Measurements from ENCODE around the gene LPAR3.

LPAR3 gene

DNA sequence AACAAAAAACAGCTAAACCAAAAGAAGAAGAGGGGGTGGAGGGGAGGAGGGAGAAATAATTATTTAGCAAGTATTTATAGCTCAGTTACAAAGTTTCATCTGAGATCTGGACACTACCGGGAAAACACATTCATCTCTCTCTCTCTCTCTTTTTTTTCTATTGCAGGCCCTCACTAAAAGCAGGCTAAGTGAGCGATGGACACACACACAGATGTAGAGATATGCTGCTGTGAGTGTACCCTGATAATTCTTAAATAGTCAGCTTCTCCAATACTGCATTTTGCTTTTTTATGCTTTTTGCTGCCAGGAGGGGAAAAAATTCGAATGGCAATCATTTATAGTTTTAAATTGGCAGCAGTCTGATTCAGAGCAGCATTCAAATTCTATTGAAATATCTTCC is 65.0 kb downstream of the LPAR3 start:
- no peak for DNase-seq (ENCODE audit: low spot score)

DNA sequence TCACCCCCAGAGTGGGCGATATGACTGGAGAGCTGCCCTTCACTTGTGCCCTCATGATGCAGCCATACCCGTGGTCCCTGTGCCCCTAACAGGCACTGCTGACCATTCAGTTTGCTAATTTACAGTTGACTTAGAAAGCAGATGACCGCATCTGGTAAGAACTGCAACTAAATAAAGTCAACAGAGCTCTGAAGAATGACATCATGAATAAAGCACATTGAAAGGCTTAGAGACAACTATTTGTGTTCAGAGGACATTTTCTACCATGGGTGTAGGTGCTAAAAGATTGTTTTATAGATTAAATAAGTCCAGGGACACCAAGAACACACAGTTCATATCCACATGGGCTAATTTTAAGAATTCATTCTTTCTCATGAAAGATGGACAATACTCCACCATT is 65.5 kb downstream of the LPAR3 start:
- DNase-seq (ENCODE audit: low spot score): no peak

DNA sequence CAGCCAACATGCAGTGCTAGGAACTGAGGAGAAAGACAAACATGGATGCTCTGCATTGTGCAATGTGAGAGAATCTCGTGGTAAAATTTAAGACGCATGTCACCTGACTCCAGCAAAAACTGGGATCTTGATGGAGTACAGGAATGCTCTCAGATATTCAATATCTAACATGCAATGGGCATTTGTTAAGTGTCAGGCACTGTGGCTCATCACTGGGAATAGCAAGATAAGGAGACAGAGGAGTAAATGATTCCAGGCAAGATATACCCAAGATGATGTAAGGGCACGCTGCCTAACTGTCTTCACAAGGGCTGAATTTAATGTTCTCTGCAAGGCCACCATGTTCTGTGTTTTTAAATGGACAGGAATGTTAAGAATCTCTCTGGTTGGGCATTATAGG is 67.8 kb downstream of the LPAR3 start:
- DNase-seq (ENCODE audit: low spot score): no peak

DNA sequence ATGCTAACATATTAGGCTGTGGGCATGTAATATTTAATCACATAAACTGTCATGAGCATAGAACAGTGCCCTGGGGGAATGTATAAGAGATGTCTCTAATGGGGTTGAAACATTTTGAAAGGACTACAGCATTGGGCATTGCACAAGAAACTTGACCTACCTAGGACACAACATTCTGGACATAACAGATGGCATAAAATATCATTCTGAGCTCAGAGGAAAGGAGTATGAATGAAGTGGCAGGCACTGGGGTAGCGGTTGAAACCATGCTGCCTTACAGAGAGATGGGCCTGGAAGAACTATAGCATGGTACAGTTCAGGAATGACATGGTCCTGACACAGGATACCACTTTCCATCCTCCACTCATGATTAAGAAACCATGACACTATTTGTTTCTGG is 69.0 kb downstream of the LPAR3 start:
- no peak for DNase-seq (ENCODE audit: low spot score)

DNA sequence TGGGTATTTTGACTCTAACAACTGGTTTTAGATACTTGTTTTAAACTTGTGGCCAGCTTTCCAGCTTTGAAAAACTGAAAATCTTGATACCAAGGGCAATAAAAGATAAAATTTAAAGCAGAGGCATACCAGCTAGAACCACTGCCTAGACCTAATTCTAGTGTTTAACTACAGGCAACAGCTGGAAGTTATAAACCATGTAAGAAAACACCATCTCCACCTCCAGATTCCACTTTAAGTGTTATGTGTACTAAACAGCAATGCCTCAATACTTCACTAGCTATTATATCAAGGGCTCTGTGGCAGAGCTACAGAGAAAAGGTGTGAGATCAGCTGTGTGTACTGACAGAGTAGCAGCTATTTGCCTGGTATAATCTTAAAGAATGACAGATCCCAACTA is 69.5 kb downstream of the LPAR3 start:
- DNase-seq (ENCODE audit: low spot score): no peak

DNA sequence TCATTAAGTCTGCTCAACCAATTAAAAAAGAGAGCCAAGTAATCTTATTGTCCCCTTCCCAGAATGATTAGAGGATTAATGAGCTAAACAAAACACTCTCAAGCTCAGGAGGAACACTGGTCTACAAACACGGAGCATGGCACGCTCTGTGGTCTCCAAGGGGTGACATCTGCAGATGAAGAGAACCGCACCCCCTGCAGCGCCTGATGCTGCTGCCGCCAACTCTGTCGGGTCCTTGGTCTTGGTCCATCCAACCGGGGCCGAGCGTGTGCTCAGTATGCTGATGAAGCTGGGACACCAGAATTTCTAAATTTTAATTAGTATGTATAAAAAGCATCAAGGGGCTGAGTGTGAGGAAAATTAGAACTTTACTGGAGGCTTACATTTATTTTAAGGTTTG is 82.7 kb downstream of the LPAR3 start:
- DNase-seq (ENCODE audit: low spot score): no peak

DNA sequence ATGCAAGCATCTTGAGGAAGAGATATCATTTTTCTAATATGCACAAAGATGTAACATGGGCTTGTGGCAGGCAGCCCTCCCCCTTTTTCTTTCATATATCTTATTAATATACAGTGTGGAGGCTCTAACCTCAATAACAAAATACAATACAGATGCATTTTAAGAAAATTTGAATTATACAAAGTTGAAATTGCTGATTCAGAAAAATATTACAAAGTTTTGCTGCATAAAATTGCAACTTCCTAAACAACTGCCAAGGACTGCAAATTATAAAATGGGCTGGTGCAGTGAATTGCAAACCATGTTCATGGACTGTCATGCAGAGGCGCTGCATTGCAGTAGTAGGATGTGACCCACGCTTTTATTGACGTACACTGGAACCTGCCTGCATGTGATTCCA is 84.0 kb downstream of the LPAR3 start:
- DNase-seq (ENCODE audit: low spot score): no peak

DNA sequence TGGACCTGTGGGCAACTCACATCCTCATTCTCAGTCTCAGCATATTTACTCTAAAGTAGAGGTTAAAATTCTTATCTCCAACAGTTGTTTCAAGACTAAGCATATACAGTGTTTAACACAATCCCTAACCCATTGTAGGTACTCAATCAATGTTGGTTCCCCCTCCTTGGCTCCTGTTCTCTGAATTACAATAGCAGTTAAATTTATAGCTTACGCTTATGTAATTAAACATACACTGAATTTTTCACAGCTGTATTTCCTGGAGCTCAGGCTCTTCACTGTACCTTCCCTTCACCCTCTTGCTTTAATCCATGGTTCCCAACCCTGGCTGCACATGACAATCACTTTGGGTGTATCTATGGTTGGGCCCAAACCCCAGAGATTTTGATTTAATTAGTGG is 89.4 kb downstream of the LPAR3 start:
- DNase-seq (ENCODE audit: low spot score): no peak

DNA sequence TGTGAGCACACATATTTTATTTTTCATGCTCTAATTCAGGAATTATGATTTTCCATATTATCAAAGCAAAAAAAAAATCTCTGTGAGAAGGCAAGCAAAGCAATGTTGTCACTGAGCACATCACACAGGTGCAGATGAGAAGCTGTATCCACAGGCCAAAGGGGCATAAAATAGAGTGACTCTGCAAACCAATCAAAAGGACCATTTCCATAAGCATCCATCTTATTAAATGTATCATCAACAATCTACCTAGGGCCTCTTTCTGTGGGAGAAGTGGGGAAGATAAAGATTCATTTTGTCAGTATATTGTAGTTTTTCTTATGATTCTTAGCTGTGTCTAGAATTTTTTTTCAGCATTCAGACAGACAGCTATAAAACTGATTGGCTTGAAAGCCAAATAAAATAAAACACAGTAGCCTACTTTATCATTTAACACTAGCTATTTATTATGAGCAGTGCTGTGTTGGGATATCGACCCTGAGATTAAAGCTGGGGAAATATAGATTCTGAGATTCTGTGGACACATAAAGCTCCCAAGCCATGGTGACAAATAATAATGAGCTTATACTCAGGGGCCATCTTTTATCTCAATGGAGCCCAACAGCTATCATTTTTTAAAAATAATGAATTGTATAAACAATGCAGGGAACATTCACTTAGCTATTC is 90.3 kb downstream of the LPAR3 start:
- DNase-seq (ENCODE audit: low spot score): no peak

DNA sequence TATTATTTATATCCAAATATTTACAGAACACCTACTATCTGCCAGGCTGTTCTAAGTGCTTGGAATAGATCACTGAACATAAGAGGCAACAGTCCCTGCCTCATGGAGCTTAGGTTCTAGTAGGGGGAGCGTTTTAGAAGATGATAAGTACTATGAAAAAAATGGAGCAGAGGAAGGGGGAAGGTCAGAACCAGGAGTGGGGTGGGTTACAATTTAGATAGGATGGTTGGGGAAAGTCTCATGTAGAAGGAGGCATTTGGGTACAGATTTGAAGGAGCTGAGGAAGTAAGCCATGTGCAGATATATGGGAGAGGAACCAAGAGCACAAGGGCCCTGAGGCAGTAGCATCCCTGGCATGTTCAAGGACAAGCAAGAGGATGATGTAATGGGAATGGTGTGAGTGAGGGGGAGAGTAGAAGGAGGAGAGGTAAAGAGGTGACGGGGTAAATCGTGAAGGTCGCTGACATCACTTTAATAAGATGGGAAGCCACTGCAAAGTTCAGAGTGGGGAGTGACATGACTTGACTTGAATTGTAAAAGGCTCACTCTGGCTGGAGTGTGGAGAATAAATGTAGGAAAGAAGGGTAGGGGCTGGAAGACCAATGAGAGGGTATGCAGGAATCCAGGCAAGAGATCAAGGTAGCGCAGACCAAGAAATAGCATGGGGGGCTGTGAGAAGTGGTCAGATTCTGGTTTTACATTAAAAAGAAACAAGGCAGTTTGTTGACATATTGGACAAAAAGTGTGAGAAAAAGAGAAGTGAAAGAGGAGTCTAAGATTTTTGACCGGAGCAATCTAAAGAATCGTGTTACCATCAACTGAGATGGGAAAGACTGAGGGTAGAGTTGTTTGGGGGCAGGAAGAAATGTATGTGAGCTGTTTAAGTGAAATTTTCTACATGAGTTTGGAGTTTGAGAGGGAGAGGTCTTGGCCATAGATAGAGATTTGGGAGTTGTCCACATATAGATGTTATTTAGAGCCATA is 92.6 kb downstream of the LPAR3 start:
- no peak for DNase-seq (ENCODE audit: low spot score)

DNA sequence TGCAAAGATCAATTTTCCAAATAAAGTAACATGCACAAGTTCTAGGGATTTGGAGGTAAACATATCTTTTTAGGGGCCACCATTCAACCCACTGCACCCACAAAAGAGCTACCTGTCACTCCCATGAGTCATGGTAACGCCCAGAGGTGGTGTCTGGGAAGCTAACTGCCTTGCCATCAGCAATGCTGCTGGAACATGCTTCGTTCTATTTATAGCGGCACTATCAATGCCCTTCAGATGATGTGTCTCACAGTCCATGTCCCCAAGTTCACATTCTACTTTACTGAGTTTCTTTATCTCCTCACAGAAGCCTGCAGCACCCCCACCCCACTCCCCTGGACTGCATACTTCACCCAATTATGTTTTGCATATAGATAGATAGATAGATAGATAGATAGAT is 95.4 kb downstream of the LPAR3 start:
- DNase-seq (ENCODE audit: low spot score): no peak

DNA sequence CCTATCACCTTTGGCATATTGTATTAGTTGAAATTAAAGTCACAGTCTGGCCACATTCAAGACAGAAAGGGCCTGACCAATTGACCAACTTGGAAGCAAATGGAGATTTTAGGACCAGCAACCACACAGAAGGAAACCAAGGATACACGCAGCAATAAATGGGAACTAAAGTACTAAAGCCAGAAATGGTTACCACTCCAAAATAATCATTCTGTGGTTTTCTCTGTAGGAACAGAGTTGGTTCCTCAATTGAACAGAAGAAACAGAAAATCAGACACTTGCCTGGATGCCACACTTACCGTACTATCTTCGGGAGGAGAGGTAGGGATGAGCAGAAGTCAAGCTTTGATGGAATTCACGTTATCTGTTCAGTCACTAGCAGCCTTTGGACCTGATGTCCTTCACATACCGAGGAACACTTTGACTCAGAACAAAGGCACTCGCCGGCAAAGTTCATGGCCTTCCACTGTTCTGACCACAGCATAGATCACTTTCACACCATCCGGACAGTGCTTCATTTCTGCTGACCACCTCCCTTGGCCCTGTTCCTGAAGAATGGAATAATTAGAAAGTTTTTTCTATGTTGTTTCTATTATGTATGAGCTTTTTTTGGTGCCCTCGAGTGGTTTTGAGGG is 96.9 kb downstream of the LPAR3 start:
- no peak for DNase-seq (ENCODE audit: low spot score)

DNA sequence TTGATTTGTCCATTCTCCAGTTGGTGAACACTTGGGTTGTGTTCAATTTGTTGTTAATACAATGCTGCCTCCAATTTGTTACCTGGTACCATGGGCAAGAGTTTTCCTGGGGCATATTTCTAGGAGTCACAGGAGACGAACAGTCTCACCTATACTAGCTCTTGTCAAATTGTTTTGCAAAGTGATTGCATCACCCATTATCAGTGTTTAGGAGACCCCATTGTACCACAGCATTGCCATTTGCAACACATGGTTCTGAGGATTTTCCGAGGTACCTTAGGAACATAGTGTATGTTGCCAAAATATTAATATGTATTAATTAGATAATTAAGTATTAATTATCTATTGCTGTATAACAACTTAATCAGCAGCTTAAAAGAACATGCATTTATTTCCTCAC is 97.8 kb downstream of the LPAR3 start:
- DNase-seq (ENCODE audit: low spot score): no peak

DNA sequence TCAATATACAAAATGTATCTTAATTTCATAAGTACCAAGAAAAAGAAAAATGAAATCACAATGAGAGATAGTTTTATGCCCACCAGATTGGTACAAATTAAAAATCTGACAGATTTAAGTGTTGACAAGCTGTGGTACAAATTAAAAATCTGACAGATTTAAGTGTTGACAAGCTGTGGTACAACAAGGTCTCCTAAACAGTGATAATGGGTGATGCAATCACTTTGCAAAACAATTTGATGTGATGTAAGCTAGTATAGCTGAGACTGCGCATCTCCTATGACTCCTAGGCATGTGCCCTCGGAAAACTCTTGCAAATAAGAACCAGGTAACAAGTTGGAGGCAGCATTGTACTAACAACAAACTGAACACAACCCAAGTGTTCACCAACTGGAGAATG is 100.6 kb downstream of the LPAR3 start:
- DNase-seq (ENCODE audit: low spot score): no peak

DNA sequence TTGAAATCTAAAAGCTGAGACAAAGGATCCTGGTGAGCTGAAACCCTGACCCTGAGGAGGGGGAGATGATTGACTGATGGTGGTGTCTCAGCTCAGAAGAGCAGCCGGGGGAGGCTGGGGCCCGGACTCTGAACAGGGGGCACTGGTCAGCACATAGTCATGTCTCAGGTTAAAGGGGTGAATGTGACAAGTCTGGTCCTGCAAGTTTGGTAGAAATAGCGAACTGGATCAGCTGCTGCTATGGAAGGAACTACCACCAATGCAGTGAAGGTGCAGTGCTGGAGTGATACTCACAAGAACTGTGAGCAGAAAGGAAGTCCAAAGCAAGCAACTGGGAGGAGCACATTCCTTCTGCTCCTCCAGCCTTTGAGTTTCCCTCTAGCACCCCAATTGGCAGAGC is 104.0 kb downstream of the LPAR3 start:
- no peak for DNase-seq (ENCODE audit: low spot score)

DNA sequence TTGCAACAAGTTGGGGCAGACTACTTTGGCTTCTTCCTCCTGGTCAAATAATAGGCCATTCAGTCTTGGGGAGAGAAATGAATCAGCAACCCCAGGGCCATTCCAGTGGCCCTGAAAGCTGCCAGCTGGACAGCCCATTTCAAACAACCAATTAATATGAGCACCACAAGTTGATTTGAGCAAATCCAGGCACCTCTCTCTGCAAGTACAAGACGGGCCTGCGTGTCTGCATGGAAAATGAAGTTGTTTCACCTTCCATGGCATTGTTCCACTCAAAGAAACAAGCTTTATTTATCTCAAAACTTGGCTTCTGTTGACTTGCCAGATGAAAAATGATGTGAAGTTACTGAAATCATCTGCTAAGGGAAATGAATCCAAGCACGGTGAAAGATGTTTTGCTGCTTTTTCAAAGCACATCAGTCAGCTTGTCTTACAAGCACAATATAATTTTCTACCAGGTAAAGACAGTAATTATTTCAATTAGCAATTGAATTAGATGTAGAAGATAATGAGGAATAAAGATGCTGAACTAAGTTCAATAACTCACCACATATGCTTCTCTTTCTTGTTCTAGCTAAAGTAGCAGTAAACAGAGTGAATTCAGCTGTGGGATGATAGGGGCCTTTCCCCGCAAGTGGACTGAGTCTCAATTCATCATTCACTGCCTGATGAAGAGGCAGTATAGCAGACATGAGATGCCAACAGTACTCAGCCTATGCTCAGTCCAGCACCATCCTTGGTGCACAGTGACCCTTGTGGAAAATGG is 107.6 kb downstream of the LPAR3 start:
- no peak for DNase-seq (ENCODE audit: low spot score)

DNA sequence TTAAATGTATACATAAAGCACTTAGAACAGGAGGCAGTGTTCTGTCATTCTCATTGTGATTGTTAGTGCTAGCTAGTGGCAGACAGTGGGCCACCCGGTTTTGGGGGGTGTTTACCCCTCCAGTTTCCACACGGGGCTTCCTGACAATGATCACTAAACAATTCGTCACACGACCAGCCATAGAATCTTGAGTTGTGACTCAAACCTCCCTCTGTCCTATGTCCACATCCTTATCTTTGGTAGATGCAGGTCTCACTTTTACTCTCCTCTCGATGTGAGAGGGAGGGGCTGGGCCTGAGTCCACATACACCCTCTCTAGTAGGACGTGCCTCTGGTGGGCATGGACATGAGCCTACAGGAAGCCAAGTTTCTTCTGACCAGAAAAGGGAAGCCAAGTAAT is 110.1 kb downstream of the LPAR3 start:
- no peak for DNase-seq (ENCODE audit: low spot score)

DNA sequence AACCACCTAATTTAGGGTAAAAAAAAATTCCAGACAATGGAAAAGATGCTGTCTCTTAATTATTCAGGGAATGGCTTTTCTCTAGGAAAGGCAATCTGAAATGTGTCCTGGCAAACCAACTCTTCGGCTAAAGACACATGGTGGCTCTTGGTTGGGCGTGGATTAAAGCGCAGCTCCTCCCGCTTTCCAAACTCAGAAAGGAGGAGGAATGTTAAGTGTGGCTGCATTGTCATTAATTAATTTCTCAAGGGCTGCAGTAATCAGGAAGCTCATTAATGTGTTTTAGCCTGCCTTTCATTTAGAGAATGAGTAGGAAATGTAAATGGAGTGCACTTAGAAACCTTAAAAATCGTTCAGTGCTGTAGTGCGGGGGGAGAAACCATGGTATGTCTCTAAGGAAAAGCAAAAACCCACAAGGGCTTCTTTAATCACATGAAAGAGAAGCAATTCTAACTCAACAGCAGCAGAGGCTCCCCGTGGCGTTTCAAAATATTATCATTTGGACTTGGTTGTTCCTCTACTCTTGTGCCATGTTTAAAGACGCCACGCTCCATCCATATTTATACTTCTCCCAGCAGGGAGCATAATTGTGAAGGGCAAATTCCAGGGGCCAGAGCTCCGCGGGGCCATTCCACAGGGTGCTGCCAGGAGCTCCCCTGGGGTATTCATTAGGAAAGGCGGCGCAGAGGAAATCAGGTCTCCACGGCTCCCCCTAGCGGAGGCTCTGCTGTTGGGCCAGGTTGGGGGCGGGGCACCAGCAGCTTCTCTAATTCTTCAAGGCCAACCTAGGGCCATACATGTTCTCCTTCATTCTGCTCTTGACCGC is 110.8 kb downstream of the LPAR3 start:
- no peak for DNase-seq (ENCODE audit: low spot score)

DNA sequence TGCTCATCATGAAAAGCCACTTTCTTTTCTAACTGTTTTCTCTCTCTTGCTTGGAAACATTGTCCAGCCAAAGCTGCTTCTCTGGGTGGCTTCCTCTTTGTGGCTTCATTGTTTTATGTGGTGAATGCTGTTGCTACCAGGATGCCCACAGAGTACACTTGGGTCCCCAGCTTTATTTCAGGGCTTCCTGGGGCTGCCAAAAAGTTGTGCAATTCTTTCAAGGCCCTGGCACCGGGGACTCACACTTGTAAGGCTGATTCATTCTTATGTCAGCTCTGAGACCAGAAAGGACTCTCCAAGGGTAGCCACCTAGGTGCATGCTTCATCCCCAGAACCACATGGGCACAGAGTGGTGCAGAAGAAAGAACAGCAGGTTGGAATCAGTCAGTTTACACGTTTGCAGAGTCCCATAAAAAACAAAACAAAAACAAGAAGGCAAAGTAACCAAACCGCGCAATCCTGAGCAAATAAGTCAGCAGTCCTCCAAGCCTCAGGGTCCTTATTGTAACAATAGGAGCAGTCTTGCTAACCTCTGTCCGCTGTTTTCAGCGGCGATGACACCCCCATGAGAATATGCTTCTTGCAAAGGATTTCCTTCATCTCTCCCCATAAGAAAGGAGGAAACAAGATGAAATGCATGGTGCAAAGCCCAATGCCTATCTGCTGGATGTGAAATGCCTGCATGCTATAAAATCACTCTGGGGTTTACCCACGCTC is 112.8 kb downstream of the LPAR3 start:
- DNase-seq (ENCODE audit: low spot score): no peak

DNA sequence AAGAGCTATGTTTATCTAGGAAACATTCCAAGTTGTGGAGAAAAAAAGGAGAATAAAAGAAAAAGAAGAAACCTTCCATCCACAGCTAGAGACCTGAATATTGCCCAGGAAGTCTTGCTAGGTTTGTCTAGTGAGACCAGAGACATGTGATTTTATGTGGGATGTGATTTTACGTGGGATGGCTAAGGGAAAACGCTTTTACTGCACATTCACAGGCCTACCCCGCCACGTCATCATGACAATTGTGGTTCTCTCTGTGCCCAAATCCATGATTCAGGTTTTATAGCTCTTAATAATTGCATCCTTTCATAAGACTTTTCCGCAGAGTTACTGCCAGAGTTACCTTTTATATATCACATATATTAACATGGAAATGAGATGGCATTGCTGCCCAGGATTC is 116.4 kb downstream of the LPAR3 start:
- no peak for DNase-seq (ENCODE audit: low spot score)

DNA sequence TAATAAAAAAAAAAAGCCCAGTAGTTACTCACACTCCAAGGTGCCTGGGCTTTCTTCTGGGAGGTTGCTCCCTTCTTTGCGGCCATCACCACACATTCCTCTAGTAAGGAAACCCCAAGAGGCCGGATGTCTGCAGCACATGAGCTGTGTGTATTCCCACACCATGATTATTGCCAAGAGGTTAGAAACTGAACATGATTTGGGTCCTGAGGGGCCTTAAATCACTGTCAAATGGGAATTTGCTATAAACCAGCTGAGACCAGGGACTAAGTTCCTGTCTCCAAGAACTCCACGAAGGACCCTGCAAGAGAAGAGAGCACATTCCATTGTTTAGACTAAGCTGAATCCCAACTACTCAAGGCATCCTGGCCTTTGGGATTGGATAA is 117.5 kb downstream of the LPAR3 start:
- DNase-seq (ENCODE audit: low spot score): no peak

All from putamen (tissue), 1 donor.